ENCODE results near the gene ATL1.

Gene ATL1

DNA sequence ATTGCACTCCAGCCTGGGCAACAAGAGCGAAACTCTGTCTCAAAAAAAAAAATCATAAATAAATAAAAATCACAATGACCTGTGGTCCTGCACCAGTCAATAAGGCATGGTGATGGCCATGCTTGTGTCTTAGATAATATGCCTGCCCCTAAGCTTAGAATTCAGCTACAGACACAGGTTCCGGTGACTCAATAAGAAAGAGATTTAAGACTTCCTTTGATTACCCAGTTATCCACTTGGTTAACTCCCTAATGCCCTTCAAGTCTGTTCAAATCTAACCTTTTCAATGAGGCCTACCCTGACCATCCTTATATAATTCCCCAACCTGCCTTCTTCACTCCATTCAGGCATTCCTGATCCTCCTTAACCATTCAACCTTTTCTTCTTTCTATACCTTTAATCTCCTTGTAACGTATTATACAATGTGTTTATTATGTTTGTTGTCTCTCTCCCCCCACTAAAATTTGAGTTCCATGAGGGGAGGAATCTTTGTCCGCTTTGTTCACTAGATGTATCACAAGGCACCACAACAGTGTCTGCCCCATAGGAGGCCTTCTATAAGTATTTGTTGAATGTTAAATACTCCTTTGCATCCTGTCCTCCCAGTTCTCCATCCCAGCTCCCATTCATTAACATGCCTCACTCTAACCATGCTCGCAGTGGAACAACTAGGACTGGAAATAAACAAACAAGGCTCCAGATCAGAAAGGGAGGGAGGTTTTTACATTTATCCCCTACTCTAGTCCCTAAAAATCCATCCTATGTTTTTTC lies 36.5 kb upstream of the ATL1 start:
- H3K4me3 ChIP-seq (ENCODE audit: control insufficient read depth, low read depth, low read length), result no peak overlapping the region
- no peak for DNase-seq (ENCODE audit: low read depth)

GRCh38 chr14:50524060-50524459 lies 35.9 kb upstream of the ATL1 start:
- DNase-seq (ENCODE audit: low read depth), result no peak
- no peak overlapping the region for H3K4me3 ChIP-seq (ENCODE audit: control insufficient read depth, low read depth, low read length)
- TF ChIP-seq, protein P1, sequence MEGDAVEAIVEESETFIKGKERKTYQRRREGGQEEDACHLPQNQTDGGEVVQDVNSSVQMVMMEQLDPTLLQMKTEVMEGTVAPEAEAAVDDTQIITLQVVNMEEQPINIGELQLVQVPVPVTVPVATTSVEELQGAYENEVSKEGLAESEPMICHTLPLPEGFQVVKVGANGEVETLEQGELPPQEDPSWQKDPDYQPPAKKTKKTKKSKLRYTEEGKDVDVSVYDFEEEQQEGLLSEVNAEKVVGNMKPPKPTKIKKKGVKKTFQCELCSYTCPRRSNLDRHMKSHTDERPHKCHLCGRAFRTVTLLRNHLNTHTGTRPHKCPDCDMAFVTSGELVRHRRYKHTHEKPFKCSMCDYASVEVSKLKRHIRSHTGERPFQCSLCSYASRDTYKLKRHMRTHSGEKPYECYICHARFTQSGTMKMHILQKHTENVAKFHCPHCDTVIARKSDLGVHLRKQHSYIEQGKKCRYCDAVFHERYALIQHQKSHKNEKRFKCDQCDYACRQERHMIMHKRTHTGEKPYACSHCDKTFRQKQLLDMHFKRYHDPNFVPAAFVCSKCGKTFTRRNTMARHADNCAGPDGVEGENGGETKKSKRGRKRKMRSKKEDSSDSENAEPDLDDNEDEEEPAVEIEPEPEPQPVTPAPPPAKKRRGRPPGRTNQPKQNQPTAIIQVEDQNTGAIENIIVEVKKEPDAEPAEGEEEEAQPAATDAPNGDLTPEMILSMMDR (conservative IDR thresholded peaks at IDR 0.05; ENCODE audit: control insufficient read depth, insufficient read depth, low read depth, low read length), result no peak

More for the DNA sequence above, 36.5 kb upstream of the ATL1 start:
- TF ChIP-seq, protein P1 (conservative IDR thresholded peaks at IDR 0.05; ENCODE audit: control insufficient read depth, insufficient read depth, low read depth, low read length), result no peak

DNA sequence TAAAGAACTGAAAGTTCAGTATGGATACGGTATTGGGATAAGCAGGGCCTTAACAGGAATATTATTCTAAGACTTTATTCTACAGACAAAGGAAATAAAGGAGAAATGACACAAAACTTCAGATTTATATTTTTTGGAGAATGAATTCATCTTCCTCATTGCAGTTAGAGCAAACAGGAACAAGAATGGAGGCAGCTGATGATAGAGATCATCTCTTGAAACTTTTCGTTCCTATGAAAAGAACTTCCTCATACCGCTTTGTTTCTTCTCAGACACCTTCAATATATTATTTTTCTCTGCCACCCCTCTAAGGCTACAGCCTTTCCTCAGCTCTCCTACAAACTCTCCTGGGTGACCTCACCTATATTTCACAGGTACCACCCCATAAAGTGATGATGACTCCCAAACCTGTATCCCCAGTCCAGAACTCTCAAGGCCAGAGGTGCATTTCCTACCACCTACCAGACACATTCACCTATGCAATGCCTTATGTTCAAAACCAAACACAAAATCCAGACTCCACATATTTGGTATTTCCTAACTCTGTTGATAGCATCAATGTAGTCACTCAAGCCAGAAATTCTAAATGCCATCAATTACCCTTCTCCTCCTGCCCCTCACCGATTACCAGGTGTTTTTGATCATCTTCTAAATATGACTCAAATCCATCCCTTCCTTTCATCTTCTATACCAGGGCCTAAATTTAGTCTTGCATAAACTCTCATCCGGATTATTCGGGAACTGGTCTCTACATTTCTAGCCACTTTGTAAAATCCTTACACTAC lies 35.0 kb upstream of the ATL1 start:
- DNase-seq (ENCODE audit: low read depth), result no peak
- TF ChIP-seq, protein P1 (conservative IDR thresholded peaks at IDR 0.05; ENCODE audit: control insufficient read depth, insufficient read depth, low read depth, low read length), result no peak
- H3K4me3 ChIP-seq (ENCODE audit: control insufficient read depth, low read depth, low read length), result no peak overlapping the region

DNA sequence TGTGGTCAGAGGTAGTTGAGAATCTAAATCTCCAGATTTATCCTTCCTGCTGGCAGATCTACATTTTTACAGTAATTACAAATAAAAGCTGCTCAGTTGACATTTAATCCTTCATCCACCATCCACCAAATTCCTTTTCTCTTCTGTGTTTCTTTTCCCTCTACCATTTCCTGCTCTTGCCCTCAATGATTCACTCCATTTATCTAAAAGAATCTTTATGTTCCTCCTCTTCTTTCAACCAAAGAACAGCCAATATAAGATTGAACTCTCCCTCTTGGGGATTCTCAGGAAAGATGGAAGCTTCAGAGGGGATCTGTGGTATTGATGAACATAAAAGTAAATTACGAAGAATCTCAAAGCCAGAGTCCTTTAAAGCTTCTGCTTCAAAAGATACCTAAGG lies 31.9 kb upstream of the ATL1 start:
- no peak overlapping the region for H3K4me3 ChIP-seq (ENCODE audit: control insufficient read depth, low read depth, low read length)
- peak; percentile 34 for DNase-seq (ENCODE audit: low read depth)
- TF ChIP-seq, protein P1 (conservative IDR thresholded peaks at IDR 0.05; ENCODE audit: control insufficient read depth, insufficient read depth, low read depth, low read length), result no peak

GRCh38 chr14:50529288-50530179 lies 30.4 kb upstream of the ATL1 start:
- peak overlapping the region; percentile 87 for H3K4me3 ChIP-seq (ENCODE audit: control insufficient read depth, low read depth, low read length)
- TF ChIP-seq, protein P1 (conservative IDR thresholded peaks at IDR 0.05; ENCODE audit: control insufficient read depth, insufficient read depth, low read depth, low read length), result no peak
- DNase-seq (ENCODE audit: low read depth), result no peak

- H3K4me3 ChIP-seq (ENCODE audit: control insufficient read depth, low read depth, low read length), result peak overlapping the region; percentile 87
Measured at GRCh38 chr14:50530358-50530757, 29.6 kb upstream of the ATL1 start.

More at GRCh38 chr14:50530358-50530757, 29.6 kb upstream of the ATL1 start:
- TF ChIP-seq, protein P1 (conservative IDR thresholded peaks at IDR 0.05; ENCODE audit: control insufficient read depth, insufficient read depth, low read depth, low read length), result no peak
- peak; percentile 64 for DNase-seq (ENCODE audit: low read depth)
